IMR-90 (cell line): ENCODE measurements around the gene CYP2F1.
"Not testable (repeated sequence)": the region's sequence is repeated elsewhere in the genome, so short reads cannot be mapped to it uniquely, and the experiment has no call there.

Experiments
- BHLHE40 ChIP-seq: fragments of 150-350 bp; IDR thresholded peaks from 2 replicates; pipeline ENCODE4 v1.6.1; 2016; ENCODE audit warnings: mild to moderate bottlenecking, low read depth, low read length
- CEBPB ChIP-seq: IDR thresholded peaks from 2 replicates; pipeline ENCODE4 v1.6.1; 2012; ENCODE audit warnings: low read depth, low read length, improper control_type of control experiment
- CHD1 ChIP-seq: IDR thresholded peaks from 2 replicates; pipeline ENCODE4 v1.6.1; 2012; ENCODE audit warnings: low read depth, low read length, improper control_type of control experiment
- ELK1 ChIP-seq: fragments of 150-350 bp; IDR thresholded peaks from 2 replicates; pipeline ENCODE4 v1.6.1; 2016; ENCODE audit warnings: low read depth, mild to moderate bottlenecking, low read length, moderate library complexity, borderline replicate concordance
- FOS ChIP-seq: fragments of 150-350 bp; IDR thresholded peaks from 2 replicates; pipeline ENCODE4 v1.6.1; 2016; ENCODE audit warnings: low read depth, low read length
- MAFK ChIP-seq: IDR thresholded peaks from 2 replicates; pipeline ENCODE4 v1.6.1; 2012; ENCODE audit warnings: low read depth, low read length, improper control_type of control experiment
- MXI1 ChIP-seq: IDR thresholded peaks from 2 replicates; pipeline ENCODE4 v1.6.1; 2012; ENCODE audit warnings: low read depth, mild to moderate bottlenecking, low read length, moderate library complexity, borderline replicate concordance
- POLR2A ChIP-seq: IDR thresholded peaks from 2 replicates; pipeline ENCODE4 v1.6.1; 2012; ENCODE audit warnings: mild to moderate bottlenecking, low read depth, low read length
- RAD21 ChIP-seq: IDR thresholded peaks from 2 replicates; pipeline ENCODE4 v1.6.1; 2012; ENCODE audit warnings: low read length, improper control_type of control experiment
- RCOR1 ChIP-seq: IDR thresholded peaks from 2 replicates; pipeline ENCODE4 v1.6.1; 2012; ENCODE audit warnings: mild to moderate bottlenecking, low read length, improper control_type of control experiment; ENCODE audit not compliant: insufficient replicate concordance
- RFX5 ChIP-seq: IDR thresholded peaks from 2 replicates; pipeline ENCODE4 v1.8.0; 2012; ENCODE audit warnings: low read depth, mild to moderate bottlenecking, low read length, moderate library complexity
- SMC3 ChIP-seq: fragments of 150-350 bp; IDR thresholded peaks from 2 replicates; pipeline ENCODE4 v1.6.1; 2016; ENCODE audit warnings: low read depth, mild to moderate bottlenecking, antibody characterized with exemption, low read length, moderate library complexity
- TF ChIP-seq, protein P1 (sequence below): conservative IDR thresholded peaks from 2 replicates; pipeline ENCODE4 v1.5.1; 2012; ENCODE audit warnings: mild to moderate bottlenecking, low read depth, low read length, improper control_type of control experiment
- TF ChIP-seq, protein P2 (sequence below): fragments of 150-350 bp; IDR thresholded peaks from 2 replicates; pipeline ENCODE4 v1.6.1; 2017; ENCODE audit warnings: mild to moderate bottlenecking, antibody characterized with exemption, low read length, low read depth

- not testable (repeated sequence) for TF ChIP-seq FOS, POLR2A, BHLHE40, MXI1, MAFK, RFX5, RCOR1, RAD21, ELK1, SMC3, CHD1, CEBPB
- TF ChIP-seq, protein P1, sequence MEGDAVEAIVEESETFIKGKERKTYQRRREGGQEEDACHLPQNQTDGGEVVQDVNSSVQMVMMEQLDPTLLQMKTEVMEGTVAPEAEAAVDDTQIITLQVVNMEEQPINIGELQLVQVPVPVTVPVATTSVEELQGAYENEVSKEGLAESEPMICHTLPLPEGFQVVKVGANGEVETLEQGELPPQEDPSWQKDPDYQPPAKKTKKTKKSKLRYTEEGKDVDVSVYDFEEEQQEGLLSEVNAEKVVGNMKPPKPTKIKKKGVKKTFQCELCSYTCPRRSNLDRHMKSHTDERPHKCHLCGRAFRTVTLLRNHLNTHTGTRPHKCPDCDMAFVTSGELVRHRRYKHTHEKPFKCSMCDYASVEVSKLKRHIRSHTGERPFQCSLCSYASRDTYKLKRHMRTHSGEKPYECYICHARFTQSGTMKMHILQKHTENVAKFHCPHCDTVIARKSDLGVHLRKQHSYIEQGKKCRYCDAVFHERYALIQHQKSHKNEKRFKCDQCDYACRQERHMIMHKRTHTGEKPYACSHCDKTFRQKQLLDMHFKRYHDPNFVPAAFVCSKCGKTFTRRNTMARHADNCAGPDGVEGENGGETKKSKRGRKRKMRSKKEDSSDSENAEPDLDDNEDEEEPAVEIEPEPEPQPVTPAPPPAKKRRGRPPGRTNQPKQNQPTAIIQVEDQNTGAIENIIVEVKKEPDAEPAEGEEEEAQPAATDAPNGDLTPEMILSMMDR, result not testable (repeated sequence)
- TF ChIP-seq, protein P2, sequence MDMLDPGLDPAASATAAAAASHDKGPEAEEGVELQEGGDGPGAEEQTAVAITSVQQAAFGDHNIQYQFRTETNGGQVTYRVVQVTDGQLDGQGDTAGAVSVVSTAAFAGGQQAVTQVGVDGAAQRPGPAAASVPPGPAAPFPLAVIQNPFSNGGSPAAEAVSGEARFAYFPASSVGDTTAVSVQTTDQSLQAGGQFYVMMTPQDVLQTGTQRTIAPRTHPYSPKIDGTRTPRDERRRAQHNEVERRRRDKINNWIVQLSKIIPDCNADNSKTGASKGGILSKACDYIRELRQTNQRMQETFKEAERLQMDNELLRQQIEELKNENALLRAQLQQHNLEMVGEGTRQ, result not testable (repeated sequence)
Measured at GRCh38 chr19:41102210-41102609, 12.0 kb upstream of the CYP2F1 start.
